Measurements from ENCODE around the gene NME2. TPM values are rescaled to one million over a fixed set of nuclear protein-coding genes. Genes with fewer than 3 reads are reported as not detected.
"Not testable (repeated sequence)": the region's sequence is repeated elsewhere in the genome, so short reads cannot be mapped to it uniquely, and the experiment has no call there.

Gene NME2
- total RNA-seq, 1 donor from 2014 or later, result 245 TPM

- Mint-ChIP-seq H3K36me3 (ENCODE audit: unreplicated experiment) (no peaks in the 10 kb centered on the region), H3K27me3 (ENCODE audit: unreplicated experiment) (peaks cover 11% of the 10 kb centered on the region), H3K27ac (ENCODE audit: unreplicated experiment) (peak within 1 kb of the TSS; percentile 99), H3K4me3 (ENCODE audit: unreplicated experiment) (peak within 1 kb of the TSS; percentile 98), H3K9me3 (ENCODE audit: unreplicated experiment) (peaks cover 13% of the 10 kb centered on the region), H3K4me1 (ENCODE audit: low read depth, unreplicated experiment) (peaks cover 19% of the 10 kb centered on the region)
- TF ChIP-seq, protein P1, sequence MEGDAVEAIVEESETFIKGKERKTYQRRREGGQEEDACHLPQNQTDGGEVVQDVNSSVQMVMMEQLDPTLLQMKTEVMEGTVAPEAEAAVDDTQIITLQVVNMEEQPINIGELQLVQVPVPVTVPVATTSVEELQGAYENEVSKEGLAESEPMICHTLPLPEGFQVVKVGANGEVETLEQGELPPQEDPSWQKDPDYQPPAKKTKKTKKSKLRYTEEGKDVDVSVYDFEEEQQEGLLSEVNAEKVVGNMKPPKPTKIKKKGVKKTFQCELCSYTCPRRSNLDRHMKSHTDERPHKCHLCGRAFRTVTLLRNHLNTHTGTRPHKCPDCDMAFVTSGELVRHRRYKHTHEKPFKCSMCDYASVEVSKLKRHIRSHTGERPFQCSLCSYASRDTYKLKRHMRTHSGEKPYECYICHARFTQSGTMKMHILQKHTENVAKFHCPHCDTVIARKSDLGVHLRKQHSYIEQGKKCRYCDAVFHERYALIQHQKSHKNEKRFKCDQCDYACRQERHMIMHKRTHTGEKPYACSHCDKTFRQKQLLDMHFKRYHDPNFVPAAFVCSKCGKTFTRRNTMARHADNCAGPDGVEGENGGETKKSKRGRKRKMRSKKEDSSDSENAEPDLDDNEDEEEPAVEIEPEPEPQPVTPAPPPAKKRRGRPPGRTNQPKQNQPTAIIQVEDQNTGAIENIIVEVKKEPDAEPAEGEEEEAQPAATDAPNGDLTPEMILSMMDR (IDR thresholded peaks at IDR 0.05; ENCODE audit: partially characterized antibody, unreplicated experiment), result no peak
- peak; percentile 97 for DNase-seq
Observed at GRCh38 chr17:51120739-51121619, 45.2 kb upstream of the NME2 start, which contains the start of gene SPAG9. Gene SPAG9 (minus strand): TSS chr17:51120868. CDS start chr17:51120656, 212 bp downstream.

- no peaks in the 10 kb centered on the region for H3K36me3 Mint-ChIP-seq (ENCODE audit: unreplicated experiment)
- peaks cover 11% of the 10 kb centered on the region for H3K27me3 Mint-ChIP-seq (ENCODE audit: unreplicated experiment)
- TF ChIP-seq, protein P1 (IDR thresholded peaks at IDR 0.05; ENCODE audit: partially characterized antibody, unreplicated experiment), result no peak
- H3K9me3 Mint-ChIP-seq (ENCODE audit: unreplicated experiment), result peaks cover 13% of the 10 kb centered on the region
- H3K4me1 Mint-ChIP-seq (ENCODE audit: low read depth, unreplicated experiment), result peaks cover 19% of the 10 kb centered on the region
- DNase-seq, result peak; percentile 57
- H3K4me3 Mint-ChIP-seq (ENCODE audit: unreplicated experiment), result peak overlapping the region; percentile 97
- H3K27ac Mint-ChIP-seq (ENCODE audit: unreplicated experiment), result peak overlapping the region; percentile 99
Observed at GRCh38 chr17:51121620-51122472, 44.4 kb upstream of the NME2 start.

GRCh38 chr17:51122473-51123115 is 43.6 kb upstream of the NME2 start:
- not testable (repeated sequence) for DNase-seq; H3K36me3 Mint-ChIP-seq (ENCODE audit: unreplicated experiment)
- peaks cover 19% of the 10 kb centered on the region for H3K4me1 Mint-ChIP-seq (ENCODE audit: low read depth, unreplicated experiment)
- peaks cover 11% of the 10 kb centered on the region for H3K27me3 Mint-ChIP-seq (ENCODE audit: unreplicated experiment)
- H3K27ac Mint-ChIP-seq (ENCODE audit: unreplicated experiment), result peak overlapping the region; percentile 14
- peak overlapping the region; percentile 97 for H3K4me3 Mint-ChIP-seq (ENCODE audit: unreplicated experiment)
- peaks cover 13% of the 10 kb centered on the region for H3K9me3 Mint-ChIP-seq (ENCODE audit: unreplicated experiment)

GRCh38 chr17:51124640-51125503 is 41.3 kb upstream of the NME2 start:
- Mint-ChIP-seq H3K27ac (ENCODE audit: unreplicated experiment) (no peak overlapping the region), H3K27me3 (ENCODE audit: unreplicated experiment) (peaks cover 9% of the 10 kb centered on the region), H3K36me3 (ENCODE audit: unreplicated experiment) (no peaks in the 10 kb centered on the region), H3K9me3 (ENCODE audit: unreplicated experiment) (peaks cover 8% of the 10 kb centered on the region), H3K4me1 (ENCODE audit: low read depth, unreplicated experiment) (peaks cover 7% of the 10 kb centered on the region), H3K4me3 (ENCODE audit: unreplicated experiment) (no peak overlapping the region)
- TF ChIP-seq, protein P1 (IDR thresholded peaks at IDR 0.05; ENCODE audit: partially characterized antibody, unreplicated experiment), result no peak
- no peak for DNase-seq
